T47D (cell line): ENCODE measurements around the gene OR10P1.
"Not testable (repeated sequence)": the region's sequence is repeated elsewhere in the genome, so short reads cannot be mapped to it uniquely, and the experiment has no call there.

ENCODE experiments used
- DNase-seq, 2 experiments: peaks; one replicate each; pipeline versions ENCODE4 v3.0.0 to v3.0.0-alpha.2; 2011 to 2012; ENCODE audit warnings: low read depth in 1 of 2, low spot score in 1 of 2
- JUND ChIP-seq: IDR thresholded peaks from 2 replicates; pipeline ENCODE4 v1.6.1; 2012; ENCODE audit warnings: low read depth
- in situ Hi-C: cut with HindIII; loops from 2 replicates; pipeline ENCODE4 v1.10.0; 2016; ENCODE audit warnings: low sequenced_read_pairs, low pct_unique_long_range_greater_than_20kb

OR10P1 gene

GRCh38 chr12:55633151-55633550, 3.5 kb upstream of the OR10P1 start:
- no peak for TF ChIP-seq JUND
- DNase-seq, result no peak
- in situ Hi-C loops, result no loop called here

- TF ChIP-seq JUND, result no peak
- DNase-seq, result no peak
- in situ Hi-C loops, result no loop called here
These were observed 506 bp upstream of the OR10P1 start for GRCh38 chr12:55636116-55636655.

- DNase-seq, result no peak
- in situ Hi-C loops, result no loop called here
- TF ChIP-seq JUND, result no peak
These were observed 775 bp downstream of the OR10P1 start for GRCh38 chr12:55637467-55637866.

- in situ Hi-C loops, result no loop called here
- no peak for DNase-seq
- TF ChIP-seq JUND, result no peak
These were observed 4.9 kb downstream of the OR10P1 start for GRCh38 chr12:55641595-55641994.

- DNase-seq, result no peak
- no peak for TF ChIP-seq JUND
- in situ Hi-C loops, result no loop called here
These were observed 5.6 kb downstream of the OR10P1 start for GRCh38 chr12:55642267-55642666.

- no peak for TF ChIP-seq JUND
- in situ Hi-C loops, result no loop called here
- no peak for DNase-seq
These were observed 6.0 kb downstream of the OR10P1 start for GRCh38 chr12:55642669-55643068.

- TF ChIP-seq JUND, result no peak
- in situ Hi-C loops, result no loop called here
- DNase-seq, result no peak
These were observed 7.9 kb downstream of the OR10P1 start for GRCh38 chr12:55644591-55644990.

GRCh38 chr12:55647027-55647426, 10.3 kb downstream of the OR10P1 start:
- no peak for DNase-seq
- in situ Hi-C loops, result no loop called here
- no peak for TF ChIP-seq JUND

- in situ Hi-C loops, DNase-seq: not testable (repeated sequence)
These were observed 14.1 kb downstream of the OR10P1 start for GRCh38 chr12:55650620-55651298.

- DNase-seq, result no peak
- no peak for TF ChIP-seq JUND
- in situ Hi-C loops, result no loop called here
These were observed 14.6 kb downstream of the OR10P1 start for GRCh38 chr12:55651299-55651683.

GRCh38 chr12:55652352-55652751, 15.7 kb downstream of the OR10P1 start:
- in situ Hi-C loops, result no loop called here
- no peak for TF ChIP-seq JUND
- no peak for DNase-seq

- no peak for TF ChIP-seq JUND
- DNase-seq, result no peak
- in situ Hi-C loops, result no loop called here
These were observed 16.3 kb downstream of the OR10P1 start for GRCh38 chr12:55653031-55653430.

GRCh38 chr12:55654511-55655214, 18.0 kb downstream of the OR10P1 start:
- TF ChIP-seq JUND, result no peak
- in situ Hi-C loops, result no loop called here
- no peak for DNase-seq
